GM23338 (cell line): ENCODE measurements around the gene RAB25. TPM values are rescaled to one million over a fixed set of nuclear protein-coding genes. Genes with fewer than 3 reads are reported as not detected.

Source experiments
- ATAC-seq: fragments of 200-7000 bp; cut with Tn5 transposase; 3 replicates; pipeline ENCODE4 v1.9.1; 2020
- DNase-seq: peaks from one replicate; pipeline ENCODE4 v3.0.0-alpha.2; 2015; ENCODE audit warnings: low spot score
- H2AFZ ChIP-seq: fragments of 200-600 bp; sonication (generic); 2 replicates; pipeline ENCODE4 v1.8.0; 2016; ENCODE audit warnings: antibody characterized with exemption, mild to moderate bottlenecking, moderate library complexity
- H3F3A ChIP-seq: fragments of 200-600 bp; sonication (generic); replicated peaks from 2 replicates; pipeline ENCODE4 v1.8.0; 2017; ENCODE audit warnings: antibody characterized with exemption, mixed run types, low read depth
- H3K27ac ChIP-seq: fragments of 200-600 bp; sonication (generic); 2 replicates; pipeline ENCODE4 v1.6.1; 2016; ENCODE audit warnings: low read depth
- H3K27me3 ChIP-seq: fragments of 200-600 bp; sonication (generic); 2 replicates; pipeline ENCODE4 v1.8.0; 2016; ENCODE audit warnings: mild to moderate bottlenecking, mixed run types, moderate library complexity; ENCODE audit not compliant: insufficient read depth
- H3K36me3 ChIP-seq: fragments of 200-600 bp; sonication (generic); 2 replicates; pipeline ENCODE4 v1.8.0; 2016; ENCODE audit warnings: mild to moderate bottlenecking; ENCODE audit not compliant: insufficient read depth
- H3K4me1 ChIP-seq: fragments of 200-600 bp; sonication (generic); 2 replicates; pipeline ENCODE4 v1.8.0; 2016; ENCODE audit warnings: mild to moderate bottlenecking, moderate library complexity; ENCODE audit not compliant: insufficient read depth
- H3K4me2 ChIP-seq: fragments of 200-600 bp; sonication (generic); 2 replicates; pipeline ENCODE4 v1.7.1; 2017; ENCODE audit warnings: mixed run types
- H3K4me3 ChIP-seq: fragments of 200-600 bp; sonication (generic); 2 replicates; pipeline ENCODE4 v1.6.1; 2016; ENCODE audit warnings: mixed run types
- H3K79me2 ChIP-seq: fragments of 200-600 bp; sonication (generic); replicated peaks from 2 replicates; pipeline ENCODE4 v1.8.0; 2017; ENCODE audit warnings: mild to moderate bottlenecking; ENCODE audit not compliant: insufficient read depth
- H3K9me2 ChIP-seq: fragments of 200-600 bp; sonication (generic); 2 replicates; pipeline ENCODE4 v1.8.0; 2017; ENCODE audit not compliant: insufficient read depth
- H4K20me1 ChIP-seq: fragments of 200-600 bp; sonication (generic); replicated peaks from 2 replicates; pipeline ENCODE4 v1.8.0; 2017; ENCODE audit warnings: mild to moderate bottlenecking; ENCODE audit not compliant: insufficient read depth
- H3K27ac Mint-ChIP-seq: 2 replicates; pipeline ENCODE4 v1.8.0; 2020; ENCODE audit warnings: inconsistent platforms, mild to moderate bottlenecking, moderate library complexity, mixed read lengths
- H3K27me3 Mint-ChIP-seq: 3 replicates; pipeline ENCODE4 v1.8.0; 2022; ENCODE audit warnings: low read depth, mild to moderate bottlenecking, moderate library complexity, mixed read lengths, inconsistent platforms; ENCODE audit not compliant: insufficient read depth, poor library complexity
- H3K36me3 Mint-ChIP-seq: 3 replicates; pipeline ENCODE4 v1.8.0; 2021; ENCODE audit warnings: low read depth, mild to moderate bottlenecking, inconsistent platforms, moderate library complexity, mixed read lengths
- H3K4me1 Mint-ChIP-seq: 3 replicates; pipeline ENCODE4 v1.8.0; 2020; ENCODE audit warnings: mild to moderate bottlenecking, inconsistent platforms, mixed read lengths
- H3K4me3 Mint-ChIP-seq: 3 replicates; pipeline ENCODE4 v1.8.0; 2021; ENCODE audit warnings: moderate library complexity, mild to moderate bottlenecking, inconsistent platforms, mixed read lengths
- H3K9me3 Mint-ChIP-seq: 3 replicates; pipeline ENCODE4 v1.8.0; 2020; ENCODE audit warnings: moderate library complexity, mild to moderate bottlenecking, inconsistent platforms, mixed read lengths
- CREB1 ChIP-seq: fragments of 250-450 bp; sonication (Bioruptor Pico); IDR thresholded peaks from 2 replicates; pipeline ENCODE4 v1.5.0; 2020; ENCODE audit warnings: low read depth, mild to moderate bottlenecking, moderate library complexity
- ETS1 ChIP-seq: IDR thresholded peaks from 2 replicates; pipeline ENCODE4 v1.6.1; 2016; ENCODE audit warnings: antibody characterized with exemption
- JUNB ChIP-seq: IDR thresholded peaks from one replicate; pipeline ENCODE4 v1.6.1; 2016; ENCODE audit warnings: antibody characterized with exemption; ENCODE audit not compliant: unreplicated experiment
- REST ChIP-seq: IDR thresholded peaks from one replicate; pipeline ENCODE4 v1.6.1; 2018; ENCODE audit warnings: antibody characterized with exemption; ENCODE audit not compliant: unreplicated experiment
- STAT1 ChIP-seq: IDR thresholded peaks from one replicate; pipeline ENCODE4 v1.6.1; 2016; ENCODE audit warnings: antibody characterized with exemption; ENCODE audit not compliant: unreplicated experiment
- ZNF331 ChIP-seq: fragments of 250-450 bp; sonication (Bioruptor Pico); IDR thresholded peaks from 2 replicates; pipeline ENCODE4 v1.5.0; 2020; ENCODE audit warnings: low read depth, mild to moderate bottlenecking, moderate library complexity
- ZNF462 ChIP-seq: fragments of 250-450 bp; sonication (Bioruptor Pico); IDR thresholded peaks from 2 replicates; pipeline ENCODE4 v1.5.0; 2020; ENCODE audit warnings: mild to moderate bottlenecking, moderate library complexity
- polyA plus RNA-seq: library from polyadenylated mRNA; unstranded; fragments of >200 nt; fragmentation: Nextera tagmentation; extraction: Ambion mirVana; gene quantifications from 2 replicates; pipeline ENCODE4 v1.2.1, GENCODE V29; 2016
- total RNA-seq: library from RNA; depleted of rRNA; stranded (reverse); fragments of >200 nt; shearing (Covaris generic); gene quantifications from 2 replicates; pipeline ENCODE4 v1.2.3, GENCODE V29; 2014

Gene RAB25
- total and polyA plus RNA-seq, 2 experiments from 2014 or later: 30.0 to 42.7 TPM

GRCh38 chr1:156100205-156100995 is 39.4 kb downstream of the RAB25 start:
- Histone ChIP-seq H3K27me3 (no peaks in the 10 kb centered on the region), H3K79me2 (no peaks in the 10 kb centered on the region), H3K4me1 (peaks cover 25% of the 10 kb centered on the region), H2AFZ (no peak overlapping the region), H3K36me3 (no peaks in the 10 kb centered on the region), H3K4me2 (no peak overlapping the region), H4K20me1 (0 out of 2 replicates have a peak, but pooled peaks cover 6% of the 10 kb centered on the region), H3K4me3 (no peak overlapping the region), H3F3A (peaks cover 14% of the 10 kb centered on the region), H3K9me2 (no peaks in the 10 kb centered on the region), H3K27ac (no peak overlapping the region)
- Mint-ChIP-seq H3K27ac (no peak overlapping the region; the same call in 1 of the 2 replicates), H3K4me1 (peaks cover 49% of the 10 kb centered on the region), H3K27me3 (peaks cover 25% of the 10 kb centered on the region), H3K36me3 (no peaks in the 10 kb centered on the region; the same call in 2 of the 3 replicates), H3K4me3 (no peak overlapping the region; the same call in 2 of the 3 replicates), H3K9me3 (no peaks in the 10 kb centered on the region; the same call in 2 of the 3 replicates)
- DNase-seq (no peak), ATAC-seq (no peak)
- TF ChIP-seq STAT1 (no peak), ETS1 (no peak), JUNB (no peak), ZNF331 (no peak), ZNF462 (CRISPR knock-in tag) (no peak), REST (no peak), CREB1 (CRISPR knock-in tag) (no peak)
